Stimulated activated CD8-positive, alpha-beta memory T cell treated with anti-CD3 and anti-CD28 coated beads, Interleukin-15, amount 100 ng/mL, for 1 hour (primary cell): Measurements from ENCODE around the gene MAP3K20.
"Not testable (repeated sequence)": the region's sequence is repeated elsewhere in the genome, so short reads cannot be mapped to it uniquely, and the experiment has no call there.

Experiments used
- DNase-seq: peaks from one replicate; pipeline ENCODE4 v3.0.0-alpha.2; 2020; ENCODE audit warnings: low read depth

The MAP3K20 gene

GRCh38 chr2:173235947-173236803, 160.5 kb downstream of the MAP3K20 start:
- DNase-seq: no peak

GRCh38 chr2:173238385-173238784, 162.7 kb downstream of the MAP3K20 start:
- DNase-seq: no peak

GRCh38 chr2:173238831-173239230, 163.2 kb downstream of the MAP3K20 start:
- DNase-seq: no peak

- no peak for DNase-seq
These were observed 164.0 kb downstream of the MAP3K20 start for GRCh38 chr2:173239644-173240043.

GRCh38 chr2:173240083-173240482, 164.4 kb downstream of the MAP3K20 start:
- DNase-seq: no peak

GRCh38 chr2:173241643-173242042, 166.0 kb downstream of the MAP3K20 start:
- DNase-seq: no peak

GRCh38 chr2:173247156-173247555, 171.5 kb downstream of the MAP3K20 start:
- DNase-seq: no peak

GRCh38 chr2:173248381-173248780, 172.7 kb downstream of the MAP3K20 start:
- no peak for DNase-seq

GRCh38 chr2:173249661-173250641, 174.3 kb downstream of the MAP3K20 start:
- no peak for DNase-seq

GRCh38 chr2:173251225-173251624, 175.6 kb downstream of the MAP3K20 start:
- no peak for DNase-seq

- DNase-seq: no peak
These were observed 176.9 kb downstream of the MAP3K20 start for GRCh38 chr2:173252581-173252980.

GRCh38 chr2:173254659-173255058, 179.0 kb downstream of the MAP3K20 start:
- DNase-seq: no peak

- DNase-seq: no peak
These were observed 183.1 kb downstream of the MAP3K20 start for GRCh38 chr2:173258701-173259100.

GRCh38 chr2:173262356-173262755, 186.7 kb downstream of the MAP3K20 start:
- DNase-seq: not testable (repeated sequence)

- no peak for DNase-seq
These were observed 188.5 kb downstream of the MAP3K20 start for GRCh38 chr2:173264151-173264550.

- DNase-seq: no peak
These were observed 189.1 kb downstream of the MAP3K20 start for GRCh38 chr2:173264603-173265366.

- no peak for DNase-seq
These were observed 195.5 kb downstream of the MAP3K20 start for GRCh38 chr2:173271135-173271534.

GRCh38 chr2:173271825-173272224, 196.2 kb downstream of the MAP3K20 start:
- DNase-seq: no peak

GRCh38 chr2:173272849-173273248, 197.2 kb downstream of the MAP3K20 start:
- no peak for DNase-seq

GRCh38 chr2:173278794-173279526, 203.3 kb downstream of the MAP3K20 start:
- no peak for DNase-seq

GRCh38 chr2:173279527-173279868, 203.9 kb downstream of the MAP3K20 start:
- no peak for DNase-seq
